ENCODE data around the gene PXDN.
"Not testable (repeated sequence)": the region's sequence is repeated elsewhere in the genome, so short reads cannot be mapped to it uniquely, and the experiment has no call there.

The PXDN gene

GRCh38 chr2:1701556-1702185 is 42.6 kb downstream of the PXDN start:
- DNase-seq: no peak

DNA sequence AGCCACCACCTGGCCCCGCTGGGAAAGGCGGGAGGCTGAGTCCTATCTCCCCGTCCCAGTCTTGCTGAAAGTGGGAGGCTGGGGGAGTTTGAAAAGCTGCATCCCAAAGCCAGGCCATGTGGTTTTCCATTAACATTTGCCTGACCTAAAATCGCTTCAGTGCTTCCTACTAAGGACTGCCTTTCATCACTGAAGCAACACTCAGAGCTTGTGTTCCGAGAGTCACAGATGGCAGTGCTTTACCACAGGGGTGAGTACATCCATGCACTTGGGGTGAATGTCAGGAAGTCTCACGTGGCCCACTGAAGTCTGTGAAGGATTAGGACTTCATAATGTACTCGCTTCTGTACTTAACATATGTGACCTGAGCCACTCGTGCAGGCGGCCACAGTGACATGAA is 43.3 kb downstream of the PXDN start:
- no peak for DNase-seq

DNA sequence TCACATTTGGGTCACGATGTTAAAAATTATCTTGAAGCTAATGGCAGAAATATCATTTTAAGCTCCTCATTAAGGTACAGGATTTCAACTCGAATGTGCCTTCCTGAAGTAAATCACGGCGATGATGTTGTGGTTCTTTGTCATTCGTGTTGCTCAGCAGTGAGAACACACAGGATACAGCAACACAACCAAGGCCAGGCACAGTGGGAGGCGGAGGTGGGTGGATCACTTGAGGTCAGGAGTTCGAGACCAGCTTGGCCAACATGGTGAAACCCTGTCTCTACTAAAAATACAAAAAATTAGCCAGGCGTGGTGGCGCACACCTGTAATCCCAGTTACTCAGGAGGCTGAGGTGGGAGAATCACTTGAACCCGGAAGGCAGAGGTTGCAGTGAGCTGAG is 43.9 kb downstream of the PXDN start:
- not testable (repeated sequence) for DNase-seq

- no peak for DNase-seq
Observed at GRCh38 chr2:1698188-1698945, 45.9 kb downstream of the PXDN start.

GRCh38 chr2:1697601-1698000 is 46.7 kb downstream of the PXDN start:
- DNase-seq: no peak

DNA sequence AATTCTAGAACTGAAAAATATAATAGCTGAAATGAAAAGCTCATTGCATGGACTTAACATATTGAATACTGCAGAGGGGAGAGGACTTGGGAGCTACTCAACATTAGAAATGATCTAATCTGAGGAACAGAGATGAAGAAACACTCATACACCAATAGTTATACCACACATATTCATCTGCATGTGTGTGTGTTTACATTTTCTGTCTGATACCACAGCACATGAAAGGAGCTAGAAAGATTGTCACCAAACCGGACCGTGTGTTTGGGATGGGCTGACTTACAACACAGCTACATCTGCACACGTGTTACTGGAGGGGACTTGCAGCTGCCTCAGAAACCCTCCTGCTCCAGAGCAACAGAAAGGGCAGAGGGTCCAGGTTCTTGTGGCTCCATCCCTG is 47.8 kb downstream of the PXDN start:
- no peak for DNase-seq

DNA sequence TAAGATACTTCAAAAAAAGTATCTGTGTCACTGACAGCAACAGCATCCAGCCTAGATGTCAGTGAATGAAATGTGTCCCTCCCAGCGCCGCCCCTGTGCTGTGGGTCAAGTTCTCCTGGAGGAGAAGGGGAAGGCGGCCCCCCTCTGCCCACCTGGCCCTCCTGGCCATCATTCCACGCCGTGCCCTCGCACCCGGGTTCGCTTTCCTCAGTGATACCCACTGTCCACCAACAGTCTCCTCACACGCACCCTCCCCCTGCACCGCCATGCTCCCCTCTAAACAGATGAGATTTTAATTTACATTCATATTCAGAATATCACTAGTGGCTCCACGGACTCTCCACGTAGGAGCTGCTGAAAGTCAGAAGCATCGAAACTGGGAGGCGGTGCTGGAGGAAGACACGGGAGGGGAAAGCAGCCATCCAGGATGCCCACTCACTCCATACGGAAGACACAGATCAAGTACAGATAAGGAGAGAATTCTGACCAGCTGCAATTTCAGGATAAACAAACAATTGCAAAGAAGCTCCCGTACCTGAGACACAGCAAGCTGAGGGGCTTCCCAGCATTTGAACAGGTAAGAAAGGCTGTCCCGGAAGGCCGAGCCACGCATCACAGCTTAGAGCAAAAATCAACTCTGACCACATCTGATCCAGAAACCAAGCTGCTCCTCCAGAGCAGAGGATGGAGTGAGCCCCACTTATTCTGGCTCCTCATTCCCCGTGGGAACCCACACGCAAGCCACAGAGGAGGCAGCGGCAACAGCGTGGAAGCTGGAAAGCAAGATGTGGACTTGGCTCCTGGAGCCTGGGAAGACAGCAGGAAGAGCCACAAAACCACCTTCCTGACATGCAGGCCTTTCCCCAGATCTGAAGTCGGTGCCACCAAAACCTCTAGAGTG is 49.7 kb downstream of the PXDN start:
- no peak for DNase-seq

GRCh38 chr2:1693723-1694122 is 50.6 kb downstream of the PXDN start:
- DNase-seq: no peak

DNA sequence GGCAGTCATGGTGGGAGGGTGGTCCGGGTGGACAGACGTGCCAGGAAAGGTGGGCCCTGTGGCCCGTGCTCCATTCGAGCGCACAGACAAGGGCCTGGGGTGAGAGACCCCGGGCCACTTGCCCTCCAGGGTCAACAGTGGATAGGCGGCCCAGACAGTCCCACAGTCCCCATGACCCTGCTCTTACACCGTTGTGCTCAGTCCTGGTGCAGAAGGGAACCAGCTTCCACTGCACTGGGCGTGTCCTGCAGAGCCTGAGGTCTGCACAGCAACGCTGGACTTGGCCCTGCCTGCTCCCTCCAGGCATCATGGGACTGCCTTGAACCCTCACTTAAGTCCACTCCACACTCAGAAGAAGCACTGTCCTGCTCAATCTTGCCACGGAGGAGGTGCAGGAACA is 52.0 kb downstream of the PXDN start:
- DNase-seq: no peak

GRCh38 chr2:1691366-1691765 is 52.9 kb downstream of the PXDN start:
- DNase-seq: no peak

DNA sequence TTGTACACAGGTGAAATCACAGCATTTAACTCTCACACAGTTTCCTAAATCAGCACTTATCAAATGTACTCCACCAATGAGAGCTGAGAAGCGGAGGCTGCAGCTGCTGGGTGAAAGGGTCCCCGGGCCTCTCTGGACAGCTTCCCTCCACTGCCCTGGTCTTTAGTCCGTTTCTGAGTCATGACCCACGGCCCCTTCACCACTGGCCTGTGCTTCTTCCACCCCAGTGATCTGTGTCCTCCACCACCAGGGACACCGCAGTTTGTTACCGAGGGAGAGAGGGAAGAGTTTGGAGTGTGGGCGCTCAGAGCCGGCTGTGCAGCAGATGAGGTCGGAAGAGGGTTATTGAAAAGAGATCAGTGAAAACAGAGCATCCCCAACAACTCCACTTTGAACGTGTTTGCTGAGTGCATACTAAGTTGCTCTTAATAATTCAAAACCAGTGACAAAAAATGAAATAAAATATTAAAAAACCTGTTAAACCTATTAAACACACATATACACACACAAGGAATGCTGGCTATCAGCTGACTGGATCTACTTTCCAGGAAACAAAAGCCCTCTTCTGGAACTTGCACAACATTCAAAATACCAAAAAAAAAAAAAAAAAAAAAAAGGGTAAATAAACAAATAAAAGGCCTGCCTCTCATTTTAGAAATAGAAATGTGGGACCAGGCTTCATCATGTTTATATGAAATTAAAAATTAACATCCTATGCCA is 54.1 kb downstream of the PXDN start:
- DNase-seq: no peak

- no peak for DNase-seq
Observed at GRCh38 chr2:1688859-1689258, 55.5 kb downstream of the PXDN start.

DNA sequence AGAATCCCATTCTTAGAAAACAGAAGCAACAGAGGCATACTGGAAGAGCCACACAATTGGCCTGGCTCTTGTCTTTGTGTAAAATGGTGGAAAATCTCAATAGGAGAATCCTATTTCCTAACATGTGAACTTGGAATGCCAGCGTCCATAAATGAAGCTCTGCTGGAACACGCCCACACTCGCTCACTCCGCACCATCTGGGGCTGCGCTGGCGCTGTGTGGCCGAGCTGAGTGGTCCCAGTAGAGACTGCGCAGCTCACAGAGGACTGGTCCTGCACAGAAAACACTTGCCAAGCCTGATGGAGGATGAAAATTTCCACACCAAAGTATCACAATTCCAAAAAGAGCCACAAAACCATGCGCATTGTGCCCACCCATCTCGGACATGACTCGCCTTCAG is 56.2 kb downstream of the PXDN start:
- no peak for DNase-seq

- no peak for DNase-seq
Observed at GRCh38 chr2:1687254-1687653, 57.1 kb downstream of the PXDN start.

- no peak for DNase-seq
Observed at GRCh38 chr2:1686784-1687105, 57.6 kb downstream of the PXDN start.

DNA sequence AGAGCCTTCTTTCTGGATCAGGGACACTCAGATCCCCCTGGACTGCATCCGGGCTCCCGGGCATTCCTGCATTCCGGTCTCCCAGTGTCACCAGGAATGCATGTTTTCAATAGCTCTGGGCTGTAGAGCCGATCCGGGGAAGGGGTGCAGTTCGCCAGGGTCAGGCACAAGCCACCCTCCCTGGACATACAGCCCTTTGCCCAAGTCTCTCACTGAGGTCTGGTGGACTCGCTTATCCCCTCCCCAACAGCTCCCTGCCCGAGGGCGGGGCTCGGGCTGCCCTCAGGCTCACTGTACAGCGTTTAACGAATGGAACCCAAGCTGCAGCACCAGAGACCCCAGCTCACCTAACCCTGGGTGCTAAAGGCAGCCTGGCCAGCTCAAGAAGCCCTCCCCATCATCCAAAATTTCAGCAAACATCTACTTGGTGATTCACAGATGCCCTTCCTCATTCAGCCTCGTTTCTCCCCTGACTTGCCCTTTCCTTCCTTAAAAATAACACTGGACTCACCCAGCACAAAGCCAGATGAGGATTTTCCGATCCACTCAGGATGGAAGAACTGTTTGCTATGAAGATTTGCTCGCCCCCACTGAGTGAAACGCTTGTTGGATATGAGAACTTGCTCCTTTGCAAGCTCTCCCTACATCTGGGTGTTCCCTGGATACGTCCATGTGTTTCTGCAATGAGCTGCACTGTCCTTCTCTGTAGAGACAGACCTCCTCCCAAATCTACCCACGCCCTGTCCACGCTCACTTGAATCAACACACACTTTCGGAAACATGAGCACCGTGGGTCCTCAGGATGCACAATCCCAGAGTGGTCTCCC is 58.1 kb downstream of the PXDN start:
- no peak for DNase-seq

- DNase-seq: no peak
Observed at GRCh38 chr2:1685078-1685956, 59.0 kb downstream of the PXDN start.

DNA sequence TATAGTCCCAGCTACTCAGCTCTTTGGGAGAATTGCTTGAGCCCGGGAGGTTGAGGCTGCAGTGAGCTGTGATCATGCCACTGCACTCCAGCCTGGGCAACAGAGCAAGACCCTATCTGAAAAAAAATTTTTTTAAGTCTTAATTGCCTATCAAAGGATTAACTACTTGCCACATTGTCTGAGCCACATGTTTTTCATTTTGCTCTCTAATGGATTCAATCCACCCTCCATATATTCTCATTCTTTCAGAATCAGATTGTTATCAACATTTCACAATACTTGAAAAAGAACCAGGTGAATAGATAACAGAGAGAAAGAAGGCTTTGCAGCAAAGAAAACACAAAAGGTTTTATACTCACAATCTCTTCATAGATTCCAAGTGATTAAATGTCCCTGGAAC is 61.0 kb downstream of the PXDN start:
- DNase-seq: no peak

GRCh38 chr2:1682181-1682440 is 62.2 kb downstream of the PXDN start:
- DNase-seq: no peak

GRCh38 chr2:1681323-1682180 is 62.8 kb downstream of the PXDN start:
- DNase-seq: no peak

GRCh38 chr2:1681017-1681318 is 63.3 kb downstream of the PXDN start:
- DNase-seq: no peak

Measured in NCI-H226 (cell line).